Esophagus muscularis mucosa (tissue), 4 donors: Measurements from ENCODE around the gene PITPNB. TPM values are rescaled to one million over a fixed set of nuclear protein-coding genes. Genes with fewer than 3 reads are reported as not detected.

ENCODE experiments used
- DNase-seq: peaks from one replicate; pipeline ENCODE4 v3.0.0-alpha.2; 2017; ENCODE audit errors: extremely low spot score
- H3K27ac ChIP-seq, 4 donors: fragments of 200-600 bp; sonication (generic); replicated peaks in 1 of 4; 1 replicate in 3 of 4; 2 replicates in 1 of 4; pipeline ENCODE4 v1.5.1; 2016 to 2019; ENCODE audit warnings: mild to moderate bottlenecking in 1 of 4
- H3K27me3 ChIP-seq, 4 donors: fragments of 200-600 bp; sonication (generic); one replicate each; pipeline versions ENCODE4 v1.5.1 to v1.6.0; 2016 to 2019
- H3K36me3 ChIP-seq, 4 donors: fragments of 200-600 bp; sonication (generic); one replicate each; pipeline ENCODE4 v1.5.1; 2016 to 2019
- H3K4me1 ChIP-seq, 4 donors: fragments of 200-600 bp; sonication (generic); one replicate each; pipeline ENCODE4 v1.5.1; 2016 to 2019
- H3K4me3 ChIP-seq, 4 donors: fragments of 200-600 bp; sonication (generic); 1 replicate in 2 of 4; 2 replicates in 2 of 4; pipeline ENCODE4 v1.5.1; 2016 to 2019; ENCODE audit warnings: mild to moderate bottlenecking in 4 of 4, moderate library complexity in 1 of 4
- H3K9me3 ChIP-seq, 4 donors: fragments of 200-600 bp; sonication (generic); 1 replicate in 3 of 4; 2 replicates in 1 of 4; pipeline ENCODE4 v1.5.1; 2016 to 2019
- EP300 ChIP-seq: sonication (generic); formaldehyde crosslinking; IDR thresholded peaks from one replicate; pipeline ENCODE4 v1.6.1; 2017; ENCODE audit warnings: antibody characterized with exemption
- POLR2A ChIP-seq: fragments of 450-650 bp; IDR thresholded peaks from one replicate; pipeline ENCODE4 v1.6.1; 2017; ENCODE audit warnings: antibody characterized with exemption, moderate library complexity, mild to moderate bottlenecking, low read depth
- POLR2AphosphoS5 ChIP-seq, 2 donors: sonication (generic); formaldehyde crosslinking; IDR thresholded peaks; one replicate each; pipeline ENCODE4 v1.6.1; 2017; ENCODE audit warnings: antibody characterized with exemption in 2 of 2
- WGBS: methylation state at CpG from one replicate; pipeline ENCODE4 v1.1.5; 2018; 5-methylcytosine and 5-hydroxymethylcytosine counted together
- intact Hi-C: fragments of 100-400 bp; cut with DNase I; formaldehyde crosslinking; loops from one replicate; pipeline ENCODE4 v1.15.1; 2023
- small RNA-seq, 3 donors: library from RNA; depleted of rRNA; stranded (forward); fragments of <200 nt; gene quantifications; one replicate each; pipeline ENCODE3, GENCODE V24; 2016
- total RNA-seq, 4 donors: library from RNA; depleted of rRNA; stranded (reverse); fragments of >200 nt; gene quantifications; one replicate each; pipeline versions ENCODE4 v1.1.0 to v1.2.1, GENCODE V29; 2016
- TF ChIP-seq, protein P1 (sequence below), 3 experiments: fragments of 200-600 bp in 2 of 3; fragments of 450-650 bp in 1 of 3; sonication (generic) in 2 of 3; IDR thresholded peaks; one replicate each; pipeline ENCODE4 v1.5.1; 2017 to 2019; ENCODE audit warnings: antibody characterized with exemption in 3 of 3, mild to moderate bottlenecking in 2 of 3, moderate library complexity in 1 of 3

The PITPNB gene
- total RNA-seq, 4 donors from 2014 or later = 70.3 to 99.7 (median 89.3) TPM

DNA sequence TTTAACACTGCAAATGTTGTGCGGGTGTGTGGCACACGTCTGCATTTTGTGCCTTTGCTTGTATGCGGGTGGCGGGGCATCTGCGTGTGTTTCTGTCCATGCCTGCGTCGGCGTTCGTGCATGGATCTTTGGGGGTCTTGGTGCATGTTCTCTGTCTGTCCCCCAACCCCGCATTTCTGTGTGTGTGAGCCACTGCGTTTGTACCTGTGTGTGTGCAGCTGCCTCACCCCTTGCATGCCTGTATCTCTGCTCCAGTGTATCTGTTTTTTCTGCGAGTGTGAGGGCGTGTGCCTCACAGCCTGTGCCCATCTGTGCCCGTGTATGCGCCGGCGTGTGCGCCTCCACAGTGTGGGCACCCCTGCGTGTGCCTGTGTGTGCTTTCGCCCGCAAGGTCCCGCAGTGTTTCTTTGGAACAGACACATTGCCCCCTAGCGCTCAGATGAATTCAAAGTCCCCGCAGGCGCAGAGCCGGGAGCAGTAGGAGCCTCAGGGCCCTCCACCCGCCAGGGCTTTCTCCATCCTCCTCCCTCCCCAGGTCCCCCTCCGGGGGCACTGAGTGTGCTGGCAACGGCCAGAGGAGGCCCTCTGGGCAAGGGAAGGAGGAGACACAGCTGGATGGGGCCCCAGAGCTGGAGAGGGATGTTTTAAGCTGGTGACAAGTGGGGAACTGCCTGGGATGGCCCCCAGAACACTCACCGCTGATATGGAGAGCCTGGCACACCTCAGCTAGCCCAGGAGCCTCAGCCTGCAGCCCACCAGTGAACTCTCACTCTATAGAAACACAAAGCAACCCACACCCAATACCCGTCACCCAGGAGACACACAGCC is 114.4 kb downstream of the PITPNB start:
- H3K9me3 ChIP-seq = no peaks in the 10 kb centered on the region
- peak overlapping the region in 2 of 4 donors; percentile 35 to 55 for H3K27ac ChIP-seq
- peaks cover 21 to 56% (median 48%) of the 10 kb centered on the region in 4 donors for H3K4me1 ChIP-seq
- DNase-seq = no peak
- H3K4me3 ChIP-seq = peak overlapping the region in 1 of 4 donors; percentile 12
- H3K36me3 ChIP-seq = no peaks in the 10 kb centered on the region
- intact Hi-C loops = loop anchor here (2.0 to 10.0 kb wide), 3 partner anchors 398 to 1047 kb away; no protein-coding TSS in a partner anchor
- peaks cover 0 to 12% (median 0%) of the 10 kb centered on the region in 4 donors for H3K27me3 ChIP-seq
- TF ChIP-seq POLR2A = no peak
- peak in 1 of 2 donors; percentile 26 for TF ChIP-seq POLR2AphosphoS5 (IDR thresholded peaks at IDR 0.05)
- TF ChIP-seq, protein P1, sequence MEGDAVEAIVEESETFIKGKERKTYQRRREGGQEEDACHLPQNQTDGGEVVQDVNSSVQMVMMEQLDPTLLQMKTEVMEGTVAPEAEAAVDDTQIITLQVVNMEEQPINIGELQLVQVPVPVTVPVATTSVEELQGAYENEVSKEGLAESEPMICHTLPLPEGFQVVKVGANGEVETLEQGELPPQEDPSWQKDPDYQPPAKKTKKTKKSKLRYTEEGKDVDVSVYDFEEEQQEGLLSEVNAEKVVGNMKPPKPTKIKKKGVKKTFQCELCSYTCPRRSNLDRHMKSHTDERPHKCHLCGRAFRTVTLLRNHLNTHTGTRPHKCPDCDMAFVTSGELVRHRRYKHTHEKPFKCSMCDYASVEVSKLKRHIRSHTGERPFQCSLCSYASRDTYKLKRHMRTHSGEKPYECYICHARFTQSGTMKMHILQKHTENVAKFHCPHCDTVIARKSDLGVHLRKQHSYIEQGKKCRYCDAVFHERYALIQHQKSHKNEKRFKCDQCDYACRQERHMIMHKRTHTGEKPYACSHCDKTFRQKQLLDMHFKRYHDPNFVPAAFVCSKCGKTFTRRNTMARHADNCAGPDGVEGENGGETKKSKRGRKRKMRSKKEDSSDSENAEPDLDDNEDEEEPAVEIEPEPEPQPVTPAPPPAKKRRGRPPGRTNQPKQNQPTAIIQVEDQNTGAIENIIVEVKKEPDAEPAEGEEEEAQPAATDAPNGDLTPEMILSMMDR (IDR thresholded peaks at IDR 0.05) = peak; percentile 66 to 80 (median 71)
- 65% methylated on average over 11 of the region's 31 CpGs for WGBS

DNA sequence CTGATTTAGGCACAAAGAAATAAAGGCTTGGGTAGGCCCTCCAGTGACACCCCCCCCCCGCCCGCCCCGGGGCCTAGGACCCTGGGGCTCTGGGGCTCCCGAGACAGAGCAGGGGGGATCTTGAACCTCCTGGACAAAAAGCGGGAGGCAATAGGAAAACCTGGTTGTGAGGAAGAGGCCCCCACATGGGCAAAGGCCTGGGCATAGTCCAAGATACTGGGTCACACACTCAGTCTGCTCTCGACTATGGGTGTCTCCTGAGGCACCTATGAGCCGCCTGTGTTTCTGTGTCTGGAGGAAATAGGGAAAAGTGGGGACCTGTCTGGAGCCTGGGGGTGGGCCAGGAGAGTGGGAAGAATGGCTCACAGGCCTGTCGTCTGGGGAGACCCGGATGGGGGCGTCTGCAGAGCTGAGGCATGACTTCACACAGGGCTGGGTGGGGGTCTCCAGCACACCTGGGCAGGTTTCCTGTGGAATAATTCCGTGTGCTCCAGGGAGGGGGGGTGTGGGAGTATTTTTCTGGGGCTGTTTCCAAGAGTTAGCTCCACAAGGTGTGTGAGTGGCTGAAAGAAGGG is 115.1 kb downstream of the PITPNB start:
- Histone ChIP-seq H3K4me1 (peaks cover 27 to 56% (median 48%) of the 10 kb centered on the region in 4 donors), H3K4me3 (no peak overlapping the region), H3K27me3 (peaks cover 0 to 17% (median 0%) of the 10 kb centered on the region in 4 donors), H3K36me3 (no peaks in the 10 kb centered on the region), H3K27ac (peak overlapping the region in 3 of 4 donors; percentile 26 to 45 (median 34)), H3K9me3 (no peaks in the 10 kb centered on the region)
- intact Hi-C loops = loop anchor here (2.0 to 10.0 kb wide), 3 partner anchors 397 to 1047 kb away; no protein-coding TSS in a partner anchor
- TF ChIP-seq EP300 (no peak), POLR2AphosphoS5 (IDR thresholded peaks at IDR 0.05) (no peak), POLR2A (no peak)
- TF ChIP-seq, protein P1 (IDR thresholded peaks at IDR 0.05) = no peak
- WGBS = 61% methylated on average over 9 of the region's 11 CpGs
- no peak for DNase-seq

DNA sequence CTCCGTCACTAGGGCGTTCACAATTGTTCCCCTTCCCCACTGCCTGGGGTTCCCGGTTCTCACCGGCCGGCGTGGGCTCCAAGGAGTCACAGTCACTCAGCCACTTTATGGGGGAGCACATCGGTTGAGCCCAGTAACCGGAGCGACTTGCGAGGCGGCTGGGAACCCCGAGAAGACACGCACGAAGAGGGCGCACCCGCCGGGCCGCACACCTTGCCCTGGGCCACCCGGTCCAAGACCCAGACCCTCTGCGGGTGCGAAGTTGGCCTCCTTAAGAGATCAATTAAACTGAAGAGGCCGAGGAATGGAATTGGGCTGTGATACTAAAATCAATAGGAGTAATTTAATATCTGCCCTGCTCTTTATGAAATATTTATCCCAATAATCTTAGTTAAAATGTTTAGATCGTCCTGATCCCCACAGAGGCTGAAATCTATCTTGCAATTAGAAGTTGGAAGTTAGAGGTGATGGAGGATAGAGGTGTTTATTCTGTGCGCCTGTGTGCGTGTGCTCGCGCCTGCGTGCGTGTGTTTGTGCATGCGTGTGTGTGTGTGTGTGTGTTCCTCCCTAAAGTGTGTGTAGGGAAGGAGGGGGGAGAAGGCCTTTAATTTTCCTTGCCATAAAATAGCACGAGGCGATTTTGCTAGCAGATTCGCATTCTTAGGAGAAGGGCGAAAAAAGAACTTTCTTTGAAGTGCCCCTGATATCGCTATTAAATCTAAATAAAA is 116.5 kb downstream of the PITPNB start:
- no peak for DNase-seq
- Histone ChIP-seq H3K4me3 (peak overlapping the region; percentile 88 to 91 (median 90)), H3K36me3 (peaks cover 0 to 2% (median 0%) of the 10 kb centered on the region in 4 donors), H3K27me3 (peaks cover 0 to 18% (median 0%) of the 10 kb centered on the region in 4 donors), H3K9me3 (no peaks in the 10 kb centered on the region), H3K27ac (peak overlapping the region; percentile 92 to 95 (median 92)), H3K4me1 (peaks cover 34 to 67% (median 58%) of the 10 kb centered on the region in 4 donors)
- intact Hi-C loops = loop anchor here (5.0 to 10.0 kb wide), 2 partner anchors 608 to 1045 kb away; no protein-coding TSS in a partner anchor
- 53% methylated on average over 15 of the region's 35 CpGs for WGBS
- TF ChIP-seq, protein P1 (IDR thresholded peaks at IDR 0.05) = no peak
- no peak for TF ChIP-seq POLR2AphosphoS5 (IDR thresholded peaks at IDR 0.05)
- TF ChIP-seq EP300 = no peak

Small RNAs within 50 kb of the gene (small RNA-seq; reads per million reads assigned to genes)
- gene MIR3199-1 (0 to 0.56 (median 0.25) reads per million in 3 donors), gene RF02198 (0 reads per million in 3 donors)

Other genes with a start within 250 kb of the PITPNB start
- gene MN1, start 117.5 kb downstream of the PITPNB start, total RNA-seq = 10 to 100 TPM; 16.2 to 47.3 (median 29.0) TPM